Tibial nerve (tissue), 4 donors: ENCODE measurements around the gene TMEM97. TPM values are rescaled to one million over a fixed set of nuclear protein-coding genes. Genes with fewer than 3 reads are reported as not detected.

Source experiments
- DNase-seq, 2 donors: peaks; one replicate each; pipeline ENCODE4 v3.0.0-alpha.2; 2019; ENCODE audit warnings: low spot score in 2 of 2
- H3K27ac ChIP-seq, 4 donors: fragments of 200-600 bp; sonication (generic) in 3 of 4; one replicate each; pipeline ENCODE4 v1.5.1; 2017 to 2019; ENCODE audit warnings: mild to moderate bottlenecking in 1 of 4
- H3K27me3 ChIP-seq, 2 donors: fragments of 200-600 bp; sonication (generic) in 1 of 2; one replicate each; pipeline versions ENCODE4 v1.5.1 to v1.6.0; 2017 to 2019
- H3K36me3 ChIP-seq, 3 donors: fragments of 200-600 bp; sonication (generic); one replicate each; pipeline ENCODE4 v1.5.1; 2018 to 2019
- H3K4me1 ChIP-seq, 4 donors: fragments of 200-600 bp; sonication (generic) in 3 of 4; one replicate each; pipeline ENCODE4 v1.5.1; 2017 to 2019
- H3K4me3 ChIP-seq, 4 donors: fragments of 200-600 bp; sonication (generic) in 3 of 4; one replicate each; pipeline ENCODE4 v1.5.1; 2017 to 2019; ENCODE audit warnings: mild to moderate bottlenecking in 1 of 4, moderate library complexity in 1 of 4
- H3K9me3 ChIP-seq, 4 donors: fragments of 200-600 bp; sonication (generic) in 3 of 4; one replicate each; pipeline ENCODE4 v1.5.1; 2017 to 2019
- CTCF ChIP-seq, 5 experiments: fragments of 200-600 bp in 3 of 5; fragments of 450-650 bp in 2 of 5; sonication (generic) in 3 of 5; IDR thresholded peaks; one replicate each; pipeline ENCODE4 v1.5.1; 2016 to 2019; ENCODE audit warnings: antibody characterized with exemption in 5 of 5, mild to moderate bottlenecking in 3 of 5, moderate library complexity in 2 of 5
- EP300 ChIP-seq, 2 donors: sonication (generic); formaldehyde crosslinking; IDR thresholded peaks; one replicate each; pipeline ENCODE4 v1.6.1; 2017; ENCODE audit warnings: antibody characterized with exemption in 2 of 2, mild to moderate bottlenecking in 1 of 2
- POLR2A ChIP-seq, 2 donors: fragments of 450-650 bp; IDR thresholded peaks; one replicate each; pipeline ENCODE4 v1.6.1; 2017; ENCODE audit warnings: antibody characterized with exemption in 2 of 2, mild to moderate bottlenecking in 2 of 2, moderate library complexity in 2 of 2
- WGBS, 2 donors: methylation state at CpG; one replicate each; pipeline ENCODE4 v1.1.5; 2018; 5-methylcytosine and 5-hydroxymethylcytosine counted together
- total RNA-seq, 4 donors: library from RNA; depleted of rRNA; stranded (reverse); fragments of >200 nt; gene quantifications; one replicate each; pipeline ENCODE4 v1.1.0, GENCODE V29; 2016

The TMEM97 gene
- total RNA-seq, 4 donors from 2014 or later, result 8.1 to 20.2 (median 16.8) TPM

GRCh38 chr17:28346199-28346580, 27.2 kb downstream of the TMEM97 start:
- WGBS, 2 donors, result 56 to 61% methylated on average over 2 of the region's 2 CpGs
- Histone ChIP-seq H3K27me3 (no peaks in the 10 kb centered on the region), H3K4me3 (no peak overlapping the region), H3K36me3 (peaks cover 13 to 100% (median 28%) of the 10 kb centered on the region in 3 donors), H3K9me3 (no peaks in the 10 kb centered on the region), H3K27ac (peak overlapping the region in 1 of 4 donors; percentile 14), H3K4me1 (peaks cover 0 to 10% (median 0%) of the 10 kb centered on the region in 4 donors)
- TF ChIP-seq POLR2A (IDR thresholded peaks at IDR 0.05) (no peak), CTCF (IDR thresholded peaks at IDR 0.05) (no peak), EP300 (IDR thresholded peaks at IDR 0.05) (no peak)
- no peak for DNase-seq

GRCh38 chr17:28346746-28347246, 27.8 kb downstream of the TMEM97 start:
- peak overlapping the region in 1 of 4 donors; percentile 14 for H3K27ac ChIP-seq
- H3K4me1 ChIP-seq, result peaks cover 0 to 10% (median 0%) of the 10 kb centered on the region in 4 donors
- no peak for TF ChIP-seq CTCF (IDR thresholded peaks at IDR 0.05)
- no peak for TF ChIP-seq POLR2A (IDR thresholded peaks at IDR 0.05)
- TF ChIP-seq EP300 (IDR thresholded peaks at IDR 0.05), result no peak
- H3K4me3 ChIP-seq, result no peak overlapping the region
- no peaks in the 10 kb centered on the region for H3K27me3 ChIP-seq
- no peak for DNase-seq
- no peaks in the 10 kb centered on the region for H3K9me3 ChIP-seq
- peaks cover 13 to 100% (median 28%) of the 10 kb centered on the region in 3 donors for H3K36me3 ChIP-seq
- 50 to 61% methylated on average over 7 of the region's 7 CpGs for WGBS, 2 donors

GRCh38 chr17:28347261-28347891, 28.4 kb downstream of the TMEM97 start:
- no peak for TF ChIP-seq POLR2A (IDR thresholded peaks at IDR 0.05)
- no peak for TF ChIP-seq CTCF (IDR thresholded peaks at IDR 0.05)
- TF ChIP-seq EP300 (IDR thresholded peaks at IDR 0.05), result no peak
- peaks cover 12 to 99% (median 24%) of the 10 kb centered on the region in 3 donors for H3K36me3 ChIP-seq
- 70 to 85% methylated on average over 8 of the region's 8 CpGs for WGBS, 2 donors
- H3K4me3 ChIP-seq, result no peak overlapping the region
- H3K27me3 ChIP-seq, result no peaks in the 10 kb centered on the region
- H3K27ac ChIP-seq, result no peak overlapping the region
- peaks cover 0 to 10% (median 0%) of the 10 kb centered on the region in 4 donors for H3K4me1 ChIP-seq
- no peak for DNase-seq
- H3K9me3 ChIP-seq, result no peaks in the 10 kb centered on the region

GRCh38 chr17:28348979-28349378, 30.0 kb downstream of the TMEM97 start:
- 79% methylated on average over 3 of the region's 3 CpGs for WGBS, 2 donors
- Histone ChIP-seq H3K4me1 (peaks cover 0 to 10% (median 0%) of the 10 kb centered on the region in 4 donors), H3K27ac (no peak overlapping the region), H3K4me3 (no peak overlapping the region), H3K9me3 (no peaks in the 10 kb centered on the region), H3K27me3 (no peaks in the 10 kb centered on the region), H3K36me3 (peaks cover 8 to 99% (median 27%) of the 10 kb centered on the region in 3 donors)
- no peak for DNase-seq
- TF ChIP-seq CTCF (IDR thresholded peaks at IDR 0.05) (no peak), EP300 (IDR thresholded peaks at IDR 0.05) (no peak), POLR2A (IDR thresholded peaks at IDR 0.05) (no peak)

GRCh38 chr17:28350271-28350670, 31.3 kb downstream of the TMEM97 start:
- Histone ChIP-seq H3K4me3 (no peak overlapping the region), H3K36me3 (peaks cover 5 to 99% (median 25%) of the 10 kb centered on the region in 3 donors), H3K27ac (no peak overlapping the region), H3K9me3 (no peaks in the 10 kb centered on the region), H3K4me1 (peaks cover 0 to 18% (median 0%) of the 10 kb centered on the region in 4 donors), H3K27me3 (no peaks in the 10 kb centered on the region)
- TF ChIP-seq POLR2A (IDR thresholded peaks at IDR 0.05) (no peak), EP300 (IDR thresholded peaks at IDR 0.05) (no peak), CTCF (IDR thresholded peaks at IDR 0.05) (no peak)
- no peak for DNase-seq
- 88 to 90% methylated on average over 7 of the region's 7 CpGs for WGBS, 2 donors
